Measurements from ENCODE around the gene U2AF1L4. TPM values are rescaled to one million over a fixed set of nuclear protein-coding genes. Genes with fewer than 3 reads are reported as not detected.
A peak's percentile ranks its signal among the peaks of the same experiment; 100 is the strongest.
"Not testable (repeated sequence)": the region's sequence is repeated elsewhere in the genome, so short reads cannot be mapped to it uniquely, and the experiment has no call there.

U2AF1L4 gene
- total RNA-seq, 1 donor from 2014 or later: 19.5 TPM

GRCh38 chr19:35783469-35784434, 38.5 kb upstream of the U2AF1L4 start:
- ATAC-seq: no peak
- no peak for DNase-seq (ENCODE audit: missing footprints)
- intact Hi-C loops (cut with DNase I): no loop called here

DNA sequence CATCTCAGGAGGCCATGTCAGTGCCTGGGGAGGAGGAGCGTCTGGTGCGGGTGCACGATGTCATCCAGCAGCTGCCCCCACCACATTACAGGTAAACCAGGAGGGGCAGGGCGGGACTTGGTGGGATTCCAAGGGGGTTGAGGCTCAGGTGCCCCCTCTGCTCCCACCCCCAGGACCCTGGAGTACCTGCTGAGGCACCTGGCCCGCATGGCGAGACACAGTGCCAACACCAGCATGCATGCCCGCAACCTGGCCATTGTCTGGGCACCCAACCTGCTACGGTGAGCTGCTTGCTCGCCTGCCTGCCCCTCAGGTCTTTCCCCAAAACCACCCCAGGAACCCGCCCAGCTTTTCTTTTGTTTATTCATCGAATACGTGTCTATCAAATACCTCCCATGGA, 37.4 kb upstream of the U2AF1L4 start:
- ATAC-seq (no peak), DNase-seq (ENCODE audit: missing footprints) (no peak)
- intact Hi-C loops (cut with DNase I): no loop called here

- no peak for ATAC-seq
- intact Hi-C loops (cut with DNase I): no loop called here
- no peak for DNase-seq (ENCODE audit: missing footprints)
These were observed 36.4 kb upstream of the U2AF1L4 start for GRCh38 chr19:35781650-35782049.

DNA sequence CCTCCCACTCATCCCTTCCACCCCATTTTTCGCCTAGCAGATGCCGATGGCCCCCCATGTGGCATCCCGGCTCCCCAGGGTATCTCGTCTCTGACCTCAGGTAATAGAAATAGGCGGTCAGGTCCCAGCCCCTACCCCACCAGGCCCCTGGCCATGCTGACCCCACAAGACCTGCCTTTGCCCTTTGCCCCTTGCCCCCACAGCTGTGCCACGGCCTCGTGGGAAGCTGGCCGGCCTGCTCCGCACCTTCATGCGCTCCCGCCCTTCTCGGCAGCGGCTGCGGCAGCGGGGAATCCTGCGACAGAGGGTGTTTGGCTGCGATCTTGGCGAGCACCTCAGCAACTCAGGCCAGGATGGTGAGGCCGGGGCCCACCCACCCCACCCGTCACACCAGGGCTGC, 35.5 kb upstream of the U2AF1L4 start:
- ATAC-seq (no peak), DNase-seq (ENCODE audit: missing footprints) (no peak)
- intact Hi-C loops (cut with DNase I): no loop called here

- no peak for DNase-seq (ENCODE audit: missing footprints)
- intact Hi-C loops (cut with DNase I): no loop called here
These were observed 34.8 kb upstream of the U2AF1L4 start for GRCh38 chr19:35780058-35780457.

DNA sequence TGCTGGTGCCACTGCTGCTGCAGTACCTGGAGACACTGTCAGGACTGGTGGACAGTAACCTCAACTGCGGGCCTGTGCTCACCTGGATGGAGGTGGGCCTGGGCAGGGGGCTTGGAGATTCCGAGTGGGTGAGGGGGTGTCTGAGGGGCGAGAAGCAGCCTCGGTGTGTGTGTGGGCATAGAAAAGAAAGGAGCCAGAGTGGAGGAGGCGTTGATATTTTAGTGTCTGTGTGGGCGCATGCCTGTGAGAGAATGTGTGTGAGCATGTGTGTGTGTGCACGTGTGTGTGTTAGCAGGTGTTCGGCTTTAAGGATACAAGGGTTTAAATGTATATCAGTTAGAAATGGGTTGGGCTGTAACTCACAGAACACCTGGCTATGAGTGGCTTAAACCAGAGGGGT, 33.8 kb upstream of the U2AF1L4 start:
- intact Hi-C loops (cut with DNase I): no loop called here
- DNase-seq (ENCODE audit: missing footprints) (no peak), ATAC-seq (no peak)

More at GRCh38 chr19:35780058-35780457, 34.8 kb upstream of the U2AF1L4 start:
- ATAC-seq: no peak

- intact Hi-C loops (cut with DNase I): no loop called here
- no peak for ATAC-seq
- DNase-seq (ENCODE audit: missing footprints): no peak
These were observed 32.7 kb upstream of the U2AF1L4 start for GRCh38 chr19:35777961-35778360.

- ATAC-seq (no peak), DNase-seq (ENCODE audit: missing footprints) (no peak)
- intact Hi-C loops (cut with DNase I): no loop called here
These were observed 32.0 kb upstream of the U2AF1L4 start for GRCh38 chr19:35777086-35777841.

GRCh38 chr19:35776102-35776788, 31.0 kb upstream of the U2AF1L4 start:
- intact Hi-C loops (cut with DNase I): no loop called here
- ATAC-seq (no peak), DNase-seq (ENCODE audit: missing footprints) (no peak)

GRCh38 chr19:35775298-35776101, 30.3 kb upstream of the U2AF1L4 start, which contains the start of gene ARHGAP33:
Gene ARHGAP33, plus strand, starts transcription at chr19:35775564. Its CDS starts 95 bp downstream, at chr19:35775659.
- peak; percentile 99 for ATAC-seq
- DNase-seq (ENCODE audit: missing footprints): peak; percentile 100
- intact Hi-C loops (cut with DNase I): no loop called here

DNA sequence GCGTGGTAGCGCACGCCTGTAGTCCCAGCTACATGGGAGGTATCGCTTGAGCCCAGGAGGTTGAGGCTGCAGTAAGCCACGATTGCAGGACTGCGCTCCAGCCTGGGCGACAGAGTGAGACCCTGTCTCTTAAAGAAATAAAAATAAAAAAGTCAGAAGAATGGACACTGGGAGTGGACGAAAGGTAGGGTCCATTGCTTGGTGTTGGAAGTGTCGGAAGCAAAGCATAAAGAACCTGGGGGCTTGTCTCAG, 29.8 kb upstream of the U2AF1L4 start:
- ATAC-seq (no peak), DNase-seq (ENCODE audit: missing footprints) (no peak)
- intact Hi-C loops (cut with DNase I): no loop called here

DNA sequence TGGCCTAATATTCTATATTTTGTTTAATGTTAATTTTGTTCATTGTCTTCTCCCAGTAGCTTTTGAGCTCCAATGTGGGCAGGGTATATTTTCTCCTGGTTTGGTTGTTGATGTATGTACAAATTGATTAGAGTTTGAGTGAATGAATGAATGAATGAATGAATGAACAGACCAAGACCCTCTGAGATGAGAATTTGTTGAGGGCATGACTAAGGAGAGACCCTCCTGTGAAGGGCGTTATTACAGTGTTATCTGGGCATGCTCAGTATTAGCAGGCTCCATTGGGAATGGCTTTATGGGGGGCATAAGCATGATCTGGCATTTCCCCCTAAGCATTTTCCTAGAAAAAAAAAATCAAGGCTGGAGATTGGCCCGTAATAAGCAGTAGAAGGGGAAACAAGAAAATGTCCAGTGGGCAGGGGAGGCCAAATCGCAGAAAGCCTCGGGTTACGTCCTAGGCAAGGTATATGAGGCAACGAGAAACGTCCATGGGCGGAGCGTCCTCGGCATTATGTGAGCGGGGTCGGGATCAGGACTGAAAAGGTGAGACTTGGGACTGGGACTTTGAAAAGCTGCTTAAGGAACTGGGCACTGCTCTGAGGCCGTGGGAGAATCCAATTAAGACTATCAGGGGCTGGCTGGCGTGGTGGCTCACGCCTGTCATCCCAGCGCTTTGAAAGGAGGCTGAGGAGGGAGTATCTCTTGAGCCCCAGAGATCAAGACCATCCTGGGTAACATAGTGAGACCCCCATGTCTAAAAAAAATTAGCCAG, 29.2 kb upstream of the U2AF1L4 start:
- ATAC-seq (no peak), DNase-seq (ENCODE audit: missing footprints) (peak; percentile 42)
- intact Hi-C loops (cut with DNase I): no loop called here

DNA sequence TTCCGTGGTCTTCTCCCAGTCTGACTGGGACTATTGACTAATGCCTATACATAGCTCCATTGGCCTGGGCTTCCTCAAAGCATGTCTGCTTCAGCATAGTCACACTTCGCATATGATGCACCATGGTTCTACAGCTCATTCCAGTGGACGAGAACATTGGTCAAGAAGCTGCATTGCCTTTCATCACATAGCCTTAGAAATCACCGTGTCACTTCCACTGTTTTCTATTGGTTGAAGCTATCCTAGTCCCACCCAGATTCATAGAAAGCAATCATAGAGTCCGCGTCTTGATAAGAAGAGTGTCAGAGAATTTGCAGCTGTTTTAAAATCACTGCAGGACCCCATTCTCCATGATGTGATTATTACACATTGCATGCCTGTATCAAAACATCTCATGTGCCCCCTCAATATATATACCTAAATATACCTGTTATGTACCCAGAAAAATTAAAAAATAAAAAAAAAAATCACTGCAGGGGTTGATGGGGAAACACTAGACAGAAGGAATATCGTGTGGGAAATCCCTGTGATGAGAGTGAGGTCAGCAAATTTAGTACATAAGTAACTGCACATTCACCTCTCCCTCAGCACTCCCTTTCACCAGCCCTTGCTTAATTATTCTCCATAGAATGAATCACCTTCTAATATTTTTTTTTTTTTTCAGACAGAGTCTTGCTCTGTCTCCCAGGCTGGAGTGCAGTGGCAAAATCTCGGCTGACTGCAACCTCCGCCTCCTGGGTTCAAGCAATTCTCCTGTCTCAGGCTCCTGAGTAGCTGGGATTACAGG, 28.0 kb upstream of the U2AF1L4 start:
- intact Hi-C loops (cut with DNase I): no loop called here
- DNase-seq (ENCODE audit: missing footprints) (peak; percentile 39), ATAC-seq (no peak)

DNA sequence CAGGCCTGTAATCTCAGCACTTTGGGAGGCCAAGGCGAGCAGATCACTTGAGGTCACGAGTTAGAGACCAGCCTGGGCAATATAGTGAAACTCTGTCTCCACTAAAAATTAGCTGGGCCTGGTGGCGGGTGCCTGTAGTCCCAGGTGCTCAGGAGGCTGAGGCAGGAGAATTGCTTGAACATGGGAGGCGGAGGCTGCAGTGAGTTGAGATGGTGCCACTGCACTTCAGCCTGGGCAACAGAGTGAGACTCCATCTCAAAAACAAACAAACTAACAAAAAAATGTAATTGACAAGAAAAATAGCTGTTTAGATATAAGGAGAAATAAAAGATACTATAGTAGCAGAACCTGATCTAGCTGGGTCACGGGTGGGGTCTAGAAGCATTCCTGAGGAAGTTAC, 27.1 kb upstream of the U2AF1L4 start:
- DNase-seq (ENCODE audit: missing footprints); ATAC-seq; intact Hi-C loops (cut with DNase I): not testable (repeated sequence)

DNA sequence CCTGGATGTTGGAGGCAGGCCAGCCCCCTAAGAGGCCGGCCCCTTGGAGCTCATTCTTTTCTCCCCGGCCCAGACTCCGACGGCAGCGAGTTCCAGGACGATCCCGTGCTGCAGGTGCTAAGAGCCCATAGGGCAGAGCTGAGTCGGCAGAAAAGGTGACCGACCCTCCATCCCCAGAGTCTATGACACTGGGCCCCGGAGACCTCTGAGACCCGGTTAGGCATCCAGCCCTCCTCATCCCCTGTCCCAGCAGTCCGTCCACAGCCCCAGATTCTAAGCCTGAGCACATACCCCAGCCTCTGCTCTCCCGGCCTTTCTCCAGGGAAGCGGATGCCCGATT, 22.8 kb upstream of the U2AF1L4 start:
- intact Hi-C loops (cut with DNase I): no loop called here
- DNase-seq (ENCODE audit: missing footprints) (peak; percentile 48), ATAC-seq (no peak)

DNA sequence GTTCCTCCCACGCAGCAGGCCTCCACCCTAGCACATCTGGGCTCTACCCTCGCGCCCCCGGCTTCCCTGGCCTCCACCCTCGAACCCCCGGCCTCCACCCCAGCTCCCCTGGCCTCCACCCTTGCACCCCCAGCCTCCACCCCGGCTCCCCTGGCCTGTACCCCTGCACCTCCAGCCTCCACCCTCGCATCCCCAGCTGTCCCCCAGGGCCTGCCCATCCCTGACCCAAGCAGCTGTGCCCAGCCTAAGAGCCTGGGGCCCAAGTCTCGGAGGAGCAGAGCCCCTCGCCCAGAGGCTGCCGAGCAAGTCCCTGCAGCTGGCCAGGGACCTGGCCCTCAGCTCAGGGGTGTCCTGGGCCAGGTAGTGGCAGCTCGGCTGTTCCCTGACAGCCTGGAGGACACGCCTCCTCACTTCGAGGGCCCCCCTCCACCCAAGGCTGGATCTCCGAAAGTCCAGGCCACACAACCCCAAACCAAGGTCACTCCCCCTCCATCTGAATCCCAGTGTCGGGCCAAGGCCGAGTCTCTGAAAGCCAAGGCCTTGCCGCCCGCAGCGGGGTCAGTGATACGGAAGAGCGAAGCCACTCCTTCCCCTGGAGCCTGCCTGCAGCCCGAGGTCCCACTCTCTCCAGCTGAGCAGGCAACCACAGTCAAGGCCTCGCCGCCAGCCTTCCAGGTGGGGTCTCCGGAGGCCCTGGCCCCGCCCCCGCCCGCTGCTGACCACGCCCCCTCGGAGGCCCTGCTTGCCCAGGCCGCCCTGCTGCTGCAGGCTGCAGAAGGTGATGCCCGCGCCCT, 22.3 kb upstream of the U2AF1L4 start:
- peak; percentile 40 for ATAC-seq

More for the DNA sequence above, 22.3 kb upstream of the U2AF1L4 start:
- DNase-seq (ENCODE audit: missing footprints): peak; percentile 58
- intact Hi-C loops (cut with DNase I): no loop called here

All from Right ventricle myocardium inferior (tissue), 1 donor.